Sigmoid colon (tissue), 4 donors: Measurements from ENCODE around the gene DCDC1.

Experiments used
- CTCF ChIP-seq, 4 experiments: fragments of 450-650 bp in 3 of 4; fragments of 200-600 bp in 1 of 4; IDR thresholded peaks; one replicate each; pipeline ENCODE4 v1.5.1; 2016 to 2019; ENCODE audit warnings: antibody characterized with exemption in 4 of 4, mild to moderate bottlenecking in 3 of 4, moderate library complexity in 2 of 4
- POLR2A ChIP-seq, 2 donors: fragments of 450-650 bp; IDR thresholded peaks; one replicate each; pipeline ENCODE4 v1.6.1; 2016; ENCODE audit warnings: antibody characterized with exemption in 2 of 2, mild to moderate bottlenecking in 2 of 2, moderate library complexity in 2 of 2
- POLR2AphosphoS5 ChIP-seq, 4 donors: sonication (generic); formaldehyde crosslinking; IDR thresholded peaks; one replicate each; pipeline ENCODE4 v1.6.1; 2017; ENCODE audit warnings: antibody characterized with exemption in 4 of 4

- TF ChIP-seq CTCF (IDR thresholded peaks at IDR 0.05) = no peak
- no peak for TF ChIP-seq POLR2A (IDR thresholded peaks at IDR 0.05)
- no peak for TF ChIP-seq POLR2AphosphoS5 (IDR thresholded peaks at IDR 0.05)
These were observed 101.8 kb downstream of the DCDC1 start for GRCh38 chr11:31267720-31268119.
